GM18867 (cell line): Measurements from ENCODE around the gene OSCP1.

Source experiments
- ATAC-seq: cut with Tn5 transposase; IDR thresholded peaks from one replicate; pipeline ENCODE4 v1.9.1; 2021; ENCODE audit warnings: mild to moderate bottlenecking, moderate library complexity; ENCODE audit not compliant: unreplicated experiment

The OSCP1 gene

DNA sequence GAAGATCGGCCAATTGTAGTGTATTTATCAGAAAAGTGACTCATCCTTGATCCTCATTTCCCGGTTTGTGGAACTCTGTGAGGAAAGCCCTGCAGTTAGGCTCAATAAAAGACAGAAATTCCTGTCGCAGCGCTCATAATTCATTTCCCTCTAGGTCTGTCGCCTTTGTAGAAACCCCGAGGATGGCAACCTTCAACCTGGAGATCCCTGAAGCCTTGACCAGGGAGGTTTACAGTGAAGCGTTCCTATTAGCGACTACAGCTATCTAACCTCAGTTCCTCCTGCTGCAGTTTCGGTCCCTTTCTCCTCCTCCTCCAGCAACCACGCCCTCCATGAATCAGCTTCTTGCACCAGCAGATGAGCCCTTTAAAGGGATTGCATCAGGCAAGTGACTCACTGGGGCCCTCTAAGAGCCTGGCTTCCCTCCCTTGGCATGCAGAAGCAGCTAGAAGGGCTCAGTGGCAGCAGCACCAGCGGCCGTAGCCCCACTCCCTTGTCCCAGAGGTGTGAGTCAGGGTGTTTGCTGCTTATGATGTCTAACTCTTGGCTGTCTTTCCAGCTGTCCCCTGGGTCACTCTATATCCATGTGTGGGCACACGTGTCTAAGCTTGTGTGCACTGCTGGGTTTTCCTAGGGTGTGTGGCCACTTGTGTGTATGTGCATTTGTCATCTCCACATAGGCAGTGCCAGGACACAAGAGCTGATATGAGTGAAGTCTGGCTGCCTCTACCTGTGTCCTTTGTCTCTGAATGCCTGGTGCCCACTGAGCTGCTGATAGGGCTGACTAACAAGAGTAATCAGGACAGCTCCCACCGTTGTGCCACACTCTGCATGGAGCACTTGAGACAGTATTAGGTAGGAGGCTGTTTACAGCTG lies 63.7 kb downstream of the OSCP1 start:
- ATAC-seq, result peak; percentile 42

DNA sequence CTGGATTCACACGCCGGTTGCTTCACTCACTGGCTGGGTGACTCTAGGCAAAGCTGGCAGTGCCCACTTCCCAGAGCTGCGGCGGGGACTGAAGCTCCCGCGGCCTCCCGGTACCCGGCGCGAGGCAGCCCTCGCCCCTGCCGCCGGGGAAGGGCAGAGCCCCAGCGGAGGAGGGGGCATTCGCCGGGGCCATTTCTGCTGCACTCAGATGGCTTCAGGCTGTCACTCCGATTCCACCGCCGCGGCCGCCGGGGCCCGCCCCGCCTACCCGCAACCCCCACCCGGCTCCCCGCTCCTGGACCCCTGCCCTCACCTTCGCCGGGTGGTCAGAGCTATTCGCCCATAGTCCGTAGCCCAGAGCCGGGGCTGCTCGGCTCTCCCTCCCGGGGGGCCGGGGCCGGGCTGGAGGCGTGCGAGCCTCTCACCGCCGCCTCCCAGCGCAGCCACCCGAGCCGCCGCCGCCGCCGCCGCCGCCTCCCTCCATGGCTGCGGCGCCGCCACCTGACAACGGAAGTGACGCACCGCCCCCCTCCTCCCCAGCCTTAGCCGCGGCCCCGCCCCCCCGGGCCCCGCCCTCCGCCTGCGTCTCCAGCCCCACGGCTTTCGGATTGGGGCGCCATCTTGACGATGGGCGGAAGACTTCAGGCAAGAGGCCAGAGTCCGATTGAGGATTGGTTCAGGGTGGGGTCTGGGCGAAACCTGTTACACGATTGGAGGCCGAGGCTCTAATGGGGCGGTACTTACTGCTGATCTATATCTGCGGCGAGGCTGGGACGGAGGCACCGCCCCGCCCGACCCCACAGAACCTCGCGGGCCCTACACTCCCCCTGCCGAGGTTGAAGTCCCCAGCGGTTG lies 64.6 kb downstream of the OSCP1 start, which contains the start of gene STK40:
Gene STK40 (minus strand): TSS at position 515 of the 855 bp plus-strand sequence. CDS start 24,592 bp downstream, outside the sequence.
- peak; percentile 82 for ATAC-seq

DNA sequence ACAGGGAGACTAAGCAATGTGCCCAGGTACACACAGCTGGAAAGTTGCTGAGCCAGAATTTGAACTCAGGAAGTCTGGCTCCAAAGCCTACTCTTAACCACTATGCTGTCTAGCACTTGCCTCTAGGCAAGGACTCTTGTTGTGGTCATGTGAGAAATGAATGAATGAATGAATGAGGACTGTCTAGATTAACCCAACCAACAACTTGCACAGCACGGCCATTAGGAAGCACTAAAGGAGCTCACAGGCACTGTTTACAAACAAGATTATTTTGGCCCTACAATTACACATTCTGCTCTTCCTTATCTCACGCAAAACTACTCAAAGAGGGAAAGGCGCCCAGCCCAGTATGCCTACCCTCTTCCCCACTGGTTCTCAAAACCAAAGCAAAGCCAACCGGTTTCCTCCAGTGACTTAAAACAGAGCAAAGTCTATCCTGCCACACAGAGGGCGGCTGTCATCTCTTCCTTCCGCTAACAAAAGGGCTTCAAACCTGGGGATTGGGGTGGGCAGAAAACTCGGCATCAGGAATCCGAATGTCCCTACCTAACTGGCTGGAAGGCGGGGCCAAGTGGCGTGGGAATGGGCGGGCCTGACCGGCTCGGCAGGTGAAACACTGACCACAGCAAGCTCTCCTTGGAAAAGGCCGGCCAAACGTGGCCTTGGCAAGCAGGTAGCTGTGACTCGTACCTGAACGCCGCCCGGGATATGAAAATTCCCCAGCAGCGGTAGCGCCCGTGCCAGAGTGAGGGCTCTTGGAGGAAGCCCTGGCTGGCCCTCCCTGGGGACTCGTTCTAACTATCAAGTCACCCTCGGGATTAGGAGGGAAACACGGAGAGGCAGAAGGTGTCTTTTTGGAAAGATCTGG lies 65.5 kb downstream of the OSCP1 start:
- no peak for ATAC-seq

DNA sequence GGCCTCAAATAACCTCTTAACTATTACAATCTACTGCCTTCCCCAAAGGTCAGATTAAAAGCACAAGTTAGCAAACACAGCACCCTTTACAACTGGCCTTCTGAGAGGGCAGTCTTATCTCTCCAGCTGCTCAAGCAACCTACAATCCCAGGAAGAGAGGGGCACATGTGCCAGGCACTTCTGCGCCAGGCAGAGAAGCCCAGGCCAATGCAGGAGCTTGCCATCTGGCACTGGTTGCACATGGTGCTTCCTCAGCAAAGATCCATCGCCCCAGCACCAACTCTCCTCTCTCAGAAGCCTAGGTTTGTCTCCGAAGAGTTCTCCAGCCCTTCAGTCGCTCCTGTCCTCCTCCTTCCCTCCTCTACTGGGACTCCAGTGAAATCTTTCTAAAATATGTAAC lies 67.0 kb downstream of the OSCP1 start:
- ATAC-seq, result no peak

DNA sequence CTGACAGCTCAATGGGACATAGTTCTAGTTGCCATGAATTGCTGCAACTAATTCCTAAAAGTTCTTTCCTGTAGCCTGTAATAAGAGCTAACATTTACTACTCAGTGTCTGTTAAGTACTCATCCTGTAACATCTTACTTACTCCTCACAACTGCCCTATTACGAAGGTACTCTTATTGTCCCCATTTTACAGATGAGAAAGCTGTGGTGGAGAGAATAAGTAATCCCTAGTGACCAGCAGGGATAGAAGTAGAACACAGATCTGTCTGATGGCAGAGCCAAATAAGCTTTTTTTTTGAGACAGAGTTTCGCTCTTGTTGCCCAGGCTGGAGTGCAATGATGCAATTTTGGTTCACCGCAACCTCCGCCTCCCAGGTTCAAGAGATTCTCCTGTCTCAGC lies 67.6 kb downstream of the OSCP1 start:
- no peak for ATAC-seq

DNA sequence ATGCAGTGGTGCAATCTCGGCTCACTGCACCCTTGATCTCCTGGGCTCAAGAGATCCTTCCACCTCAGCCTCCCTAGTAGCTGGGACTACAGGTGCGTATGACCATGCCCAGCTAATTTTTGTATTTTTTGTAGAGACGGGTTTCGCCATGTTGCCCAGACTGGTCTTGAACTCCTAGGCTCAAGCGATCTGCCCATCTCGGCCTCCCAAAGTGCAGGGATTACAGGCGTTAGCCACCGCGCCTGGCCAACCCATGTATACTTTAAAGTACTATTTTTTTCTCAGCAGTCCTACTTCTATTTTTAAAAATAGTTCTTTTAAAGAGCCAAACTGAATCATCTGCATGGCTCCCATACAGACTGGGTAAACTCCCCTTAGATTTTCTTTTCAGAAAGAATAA lies 68.0 kb downstream of the OSCP1 start:
- no peak for ATAC-seq

DNA sequence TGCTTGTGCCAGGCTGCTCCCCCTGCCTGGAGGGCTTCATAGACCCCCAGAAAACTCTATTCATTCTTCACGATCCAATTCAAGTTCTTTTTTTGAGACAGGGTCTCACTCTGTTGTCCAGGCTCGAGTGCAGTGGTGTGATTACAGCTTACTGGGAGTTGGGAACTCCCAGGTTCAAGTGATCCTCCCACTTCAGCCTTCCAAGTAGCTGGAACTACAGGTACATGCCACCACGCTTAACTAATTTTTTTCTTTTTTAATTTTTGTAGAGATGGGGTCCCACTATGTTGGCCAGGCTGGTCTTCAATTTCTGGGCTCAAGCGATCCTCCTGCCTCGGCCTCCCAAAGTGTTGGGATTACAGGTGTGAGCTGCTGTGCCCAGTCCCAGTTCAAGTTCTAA lies 68.8 kb downstream of the OSCP1 start:
- no peak for ATAC-seq

DNA sequence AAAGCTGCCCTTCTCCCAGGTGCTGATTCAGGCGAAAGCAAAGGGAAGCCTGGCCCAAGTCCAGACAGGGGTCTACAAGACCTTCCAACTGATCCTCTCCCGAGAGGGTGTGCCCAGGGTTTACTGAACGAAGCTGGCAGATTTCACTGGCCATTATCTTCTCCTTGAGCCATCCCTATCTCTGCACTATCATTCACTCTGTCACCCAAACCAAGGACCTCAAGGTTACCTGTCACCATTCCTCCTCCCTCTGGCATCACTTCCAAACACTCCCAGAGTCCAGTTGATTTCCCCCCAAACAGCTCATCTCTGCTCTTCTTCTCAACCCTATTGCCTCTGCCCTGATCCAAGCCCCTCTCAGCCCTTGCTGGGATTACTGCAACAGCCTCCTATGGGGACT lies 69.5 kb downstream of the OSCP1 start:
- ATAC-seq, result no peak

DNA sequence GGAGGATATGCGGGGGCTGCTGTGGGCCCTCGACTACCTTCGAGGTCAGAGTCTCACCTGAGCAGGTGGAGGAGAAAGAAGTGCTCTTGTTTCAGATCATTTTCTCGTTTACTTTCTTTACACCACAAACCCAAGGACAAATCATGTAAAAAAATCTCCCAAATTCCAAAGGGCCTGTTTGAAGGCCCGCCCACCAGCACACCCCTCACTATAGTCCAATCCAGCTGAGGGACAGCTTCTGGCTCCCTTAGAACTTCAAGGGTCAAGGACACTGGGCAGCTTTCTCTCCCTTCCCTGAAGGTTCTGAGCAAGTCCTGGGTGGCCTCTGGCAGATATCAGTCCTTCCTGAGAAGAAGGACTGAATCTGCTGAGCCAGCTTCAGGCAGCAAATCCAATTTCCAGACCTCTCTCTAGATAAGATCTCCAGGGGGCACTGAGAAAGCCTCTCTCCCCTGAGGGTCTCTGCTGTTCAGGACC lies 70.1 kb downstream of the OSCP1 start:
- no peak for ATAC-seq

DNA sequence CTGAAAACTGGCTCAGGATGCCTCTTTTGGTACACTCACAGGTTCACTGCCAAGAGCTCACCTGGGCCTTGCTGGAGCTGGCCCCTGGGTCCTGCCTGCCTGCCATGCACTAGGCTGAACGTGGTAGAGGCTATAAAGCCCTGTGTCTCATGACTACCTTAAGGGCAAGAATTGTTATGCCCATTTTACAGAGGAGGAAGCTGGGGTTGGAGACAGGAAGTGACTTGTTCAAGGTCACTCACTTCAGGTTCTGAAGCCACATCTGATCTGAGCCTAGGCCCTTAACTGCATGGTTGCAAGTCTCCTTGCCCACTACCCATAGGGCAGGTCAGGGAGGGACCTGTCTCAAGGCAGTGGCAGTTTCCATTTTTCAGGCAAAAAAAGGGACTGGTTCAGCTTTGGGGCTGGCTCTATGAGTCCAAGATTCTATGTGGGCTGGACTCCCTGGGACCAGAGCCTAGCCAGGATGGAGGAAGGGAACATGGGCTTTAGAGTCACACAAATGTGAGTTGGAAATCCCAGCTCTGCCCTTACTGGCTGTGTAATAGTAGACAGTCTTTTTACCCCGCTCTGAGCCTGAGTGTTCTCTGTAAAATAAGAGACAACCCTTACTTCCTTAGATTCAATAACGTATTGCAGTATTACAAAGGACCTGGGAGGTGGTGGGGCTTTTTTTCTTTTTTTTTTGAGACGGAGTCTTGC lies 72.3 kb downstream of the OSCP1 start:
- no peak for ATAC-seq

DNA sequence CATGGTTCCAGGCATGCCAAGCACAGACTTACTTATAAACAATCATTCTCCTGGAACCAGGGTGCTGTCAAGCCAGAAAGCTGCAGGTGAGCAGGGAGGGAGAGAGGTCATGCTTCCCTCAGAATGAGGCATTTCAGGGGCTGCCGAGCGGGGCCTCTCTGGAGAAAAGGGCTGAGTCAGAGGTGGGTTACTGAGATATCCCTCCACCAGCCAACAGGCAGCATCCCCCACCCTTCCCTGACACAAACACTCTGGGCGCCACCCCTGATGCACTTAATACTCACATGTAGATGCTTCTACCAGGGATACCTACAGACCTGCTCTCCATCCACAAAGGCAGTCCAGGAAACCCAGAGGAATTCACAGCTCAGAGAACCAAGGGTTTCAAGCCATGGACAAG lies 77.6 kb downstream of the OSCP1 start:
- ATAC-seq, result no peak

DNA sequence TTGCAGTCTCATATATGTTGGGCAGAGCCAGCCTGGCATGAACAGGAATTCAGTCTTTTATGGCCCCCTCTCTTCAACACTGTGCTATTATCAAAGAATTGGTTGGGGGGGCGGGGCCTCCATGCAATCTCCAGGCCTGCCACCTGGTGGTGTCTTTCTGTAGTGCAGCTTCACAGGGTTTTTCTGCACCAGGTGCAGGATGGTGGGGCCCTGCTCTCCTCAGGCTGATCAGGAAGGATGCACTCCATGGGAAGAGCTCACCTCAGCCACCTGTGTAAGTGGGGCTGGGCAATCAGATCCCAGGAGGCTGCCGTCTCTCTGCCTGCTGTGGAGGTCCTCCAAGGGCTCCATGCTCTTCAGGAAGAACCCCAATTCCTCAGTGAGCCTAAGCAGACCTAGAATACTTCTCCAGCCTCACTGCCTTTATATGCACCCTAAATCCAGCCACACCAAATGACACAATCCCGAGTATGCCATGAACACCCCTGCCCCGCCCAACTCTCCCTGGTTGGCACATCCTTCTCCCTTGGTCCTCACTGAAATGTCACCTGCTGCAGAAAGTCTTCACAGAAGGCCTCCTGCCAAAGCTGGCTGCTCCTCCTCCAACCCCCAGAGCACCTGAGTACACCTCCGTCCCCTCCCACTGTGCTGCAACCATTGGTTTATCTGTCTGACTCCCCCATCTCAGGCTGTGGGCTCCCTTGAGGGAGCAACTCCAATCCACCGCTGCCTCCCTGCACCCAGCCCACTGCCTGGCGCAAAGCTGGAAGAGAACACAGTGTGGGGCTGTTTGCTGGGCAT lies 81.0 kb downstream of the OSCP1 start:
- no peak for ATAC-seq
